Stimulated activated CD4-positive, alpha-beta T cell treated with anti-CD3 and anti-CD28 coated beads, Interleukin-4, amount 100 ng/mL, for 48 hours (primary cell): ENCODE measurements around the gene JAM2.
A peak's percentile ranks its signal among the peaks of the same experiment; 100 is the strongest.
"Not testable (repeated sequence)": the region's sequence is repeated elsewhere in the genome, so short reads cannot be mapped to it uniquely, and the experiment has no call there.

Source experiments
- DNase-seq, 2 donors: peaks; one replicate each; pipeline ENCODE4 v3.0.0-alpha.2; 2020; ENCODE audit warnings: low read depth in 2 of 2

The JAM2 gene

GRCh38 chr21:25646474-25646873 is 7.4 kb downstream of the JAM2 start:
- no peak for DNase-seq

DNA sequence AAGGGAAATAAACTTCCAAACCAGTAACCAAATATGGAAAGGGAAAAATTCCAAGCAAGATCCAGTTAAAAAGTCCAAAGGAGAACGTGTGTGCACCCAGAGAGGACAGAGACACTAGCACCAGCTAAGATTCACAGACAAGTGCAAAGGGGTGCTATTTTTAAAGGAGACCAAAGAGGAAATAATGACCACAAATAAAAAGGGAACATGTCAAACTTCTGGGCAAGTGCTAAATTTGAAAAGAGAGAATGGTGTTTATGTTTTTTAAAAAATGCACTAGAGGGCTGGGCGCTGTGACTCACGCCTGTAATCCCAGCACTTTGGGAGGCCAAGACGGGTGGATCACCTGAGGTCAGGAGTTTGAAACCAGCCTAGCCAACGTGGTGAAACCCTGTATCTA is 8.6 kb downstream of the JAM2 start:
- no peak for DNase-seq

- DNase-seq = no peak
Measured at GRCh38 chr21:25649146-25649545, 10.1 kb downstream of the JAM2 start.

DNA sequence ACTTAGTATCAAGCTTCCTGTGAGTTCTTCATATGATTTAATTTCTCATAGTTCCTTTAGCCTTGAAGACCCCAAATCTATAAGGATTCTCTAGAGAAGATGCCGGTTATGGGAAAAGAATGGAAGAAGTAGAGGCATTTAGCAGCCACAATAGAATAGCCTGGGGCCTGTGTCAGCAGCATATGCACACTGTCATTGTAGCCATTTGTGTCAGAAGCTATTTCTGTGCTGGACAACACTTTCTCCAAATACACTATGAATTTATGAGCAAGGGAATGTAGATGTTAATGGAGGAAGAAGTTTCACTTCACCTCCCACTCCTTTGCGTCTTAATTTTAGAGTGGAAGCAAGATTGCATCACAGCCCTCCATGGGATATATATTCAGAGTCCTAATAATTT is 17.4 kb downstream of the JAM2 start:
- no peak for DNase-seq

DNA sequence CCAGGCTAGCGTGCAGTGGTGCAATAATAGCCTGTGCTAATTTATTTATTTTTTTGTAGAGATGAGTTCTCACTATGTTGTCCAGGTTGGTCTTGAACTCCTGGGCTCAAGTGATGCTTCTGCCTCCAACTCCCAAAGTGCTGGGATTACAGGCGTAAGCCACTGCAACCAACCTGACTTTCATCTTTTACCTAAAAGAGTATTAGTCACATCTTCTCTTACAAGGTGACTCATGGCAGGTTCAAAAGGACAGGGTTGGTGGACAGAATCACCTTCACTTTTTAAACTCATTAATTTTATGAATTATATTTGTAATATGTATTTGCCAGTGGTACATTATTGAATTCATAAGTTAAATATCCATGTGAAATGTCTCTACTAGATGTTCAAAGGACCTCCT is 18.1 kb downstream of the JAM2 start:
- DNase-seq = no peak

DNA sequence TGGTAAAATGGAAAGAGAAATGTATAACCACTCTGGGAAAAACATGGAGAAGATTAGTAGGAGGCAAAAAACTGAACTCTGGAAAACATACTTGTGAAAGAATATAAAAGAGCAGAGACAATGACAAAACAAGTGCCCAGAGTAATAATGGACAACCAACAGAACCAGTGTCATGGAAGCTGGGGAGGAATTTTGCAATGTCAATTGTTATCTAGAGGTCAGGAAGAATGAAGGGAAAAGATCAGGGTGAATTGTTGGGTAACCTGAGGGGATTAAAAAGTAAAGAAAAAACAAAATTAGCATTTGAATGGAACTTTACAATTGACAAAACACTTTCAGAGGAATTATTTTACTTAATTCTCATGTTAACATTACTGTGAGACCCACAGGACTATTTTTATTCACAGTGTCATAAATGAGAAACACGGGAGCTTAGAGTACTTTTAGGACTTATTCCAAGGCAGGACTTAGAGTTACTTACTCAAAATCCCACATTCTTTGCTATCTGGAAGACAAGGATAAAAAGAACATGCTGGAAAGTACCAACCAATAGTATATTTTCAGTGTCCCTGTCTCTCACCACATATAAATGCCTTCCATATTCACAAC is 19.5 kb downstream of the JAM2 start:
- DNase-seq = no peak

- DNase-seq = no peak
Measured at GRCh38 chr21:25660233-25660632, 21.2 kb downstream of the JAM2 start.

DNA sequence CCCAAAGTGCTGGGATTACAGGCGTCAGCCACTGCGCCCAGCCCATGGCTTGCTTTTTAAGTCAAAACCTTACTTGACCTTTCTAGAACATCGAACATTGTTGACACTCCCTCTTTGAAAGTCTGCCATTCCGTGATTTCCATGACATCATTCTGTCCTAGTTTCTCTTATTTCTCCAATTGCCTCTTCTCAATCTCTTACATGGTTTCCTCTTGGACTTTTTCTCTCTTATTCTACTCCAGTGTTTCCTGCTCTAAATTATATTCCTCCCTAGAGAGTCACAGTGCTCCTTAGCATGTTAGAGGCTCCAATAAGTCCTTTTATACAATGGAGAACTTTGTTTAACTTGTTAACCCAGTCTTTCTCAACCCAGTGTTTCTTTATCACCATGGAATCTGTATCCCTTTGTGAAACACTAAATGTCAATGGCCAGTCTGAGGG is 25.5 kb downstream of the JAM2 start:
- no peak for DNase-seq

GRCh38 chr21:25670726-25671125 is 31.7 kb downstream of the JAM2 start:
- no peak for DNase-seq

GRCh38 chr21:25676451-25676850 is 37.4 kb downstream of the JAM2 start:
- no peak for DNase-seq

DNA sequence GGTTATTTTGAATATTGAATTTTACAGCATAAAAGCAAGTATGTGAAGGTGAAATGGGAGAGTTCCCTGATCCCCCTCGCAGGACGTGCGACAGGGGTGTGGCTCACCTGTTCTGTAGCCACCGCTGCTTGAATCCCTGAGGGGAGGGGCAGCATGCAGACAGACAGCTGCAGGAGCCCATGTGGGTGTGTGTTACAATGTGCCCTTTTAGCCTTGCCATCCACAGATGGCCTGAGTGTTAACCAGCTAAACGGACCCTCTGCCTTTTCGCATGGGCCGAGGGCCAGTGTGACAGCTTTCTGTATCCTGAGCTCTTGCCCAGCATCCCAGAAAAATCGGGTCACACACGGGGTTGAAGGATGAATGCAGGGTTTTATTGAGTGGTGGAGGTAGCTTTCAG is 43.3 kb downstream of the JAM2 start:
- no peak for DNase-seq

DNA sequence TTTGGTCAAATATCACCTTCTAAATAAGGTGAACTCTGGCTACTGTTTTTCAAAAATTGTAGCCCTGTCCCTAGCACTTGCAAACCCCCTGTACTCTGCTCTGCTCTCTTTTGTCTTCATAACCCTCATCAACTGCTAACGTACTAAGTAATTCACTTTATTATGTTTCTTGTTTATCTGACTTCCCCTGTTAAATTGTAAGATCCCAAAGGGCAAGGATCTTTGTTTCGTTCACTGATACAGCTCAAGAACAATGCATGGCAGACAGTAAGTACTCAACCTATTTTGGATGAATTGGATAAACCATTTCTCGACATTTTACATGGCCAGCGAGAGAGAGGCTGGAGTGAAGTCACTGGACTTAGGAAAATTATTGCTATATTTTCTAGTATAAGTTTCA is 48.7 kb downstream of the JAM2 start:
- DNase-seq = no peak

GRCh38 chr21:25688275-25689155 is 49.5 kb downstream of the JAM2 start:
- DNase-seq = no peak

GRCh38 chr21:25689226-25689625 is 50.2 kb downstream of the JAM2 start:
- DNase-seq = no peak

GRCh38 chr21:25691976-25692375 is 52.9 kb downstream of the JAM2 start:
- DNase-seq = no peak

DNA sequence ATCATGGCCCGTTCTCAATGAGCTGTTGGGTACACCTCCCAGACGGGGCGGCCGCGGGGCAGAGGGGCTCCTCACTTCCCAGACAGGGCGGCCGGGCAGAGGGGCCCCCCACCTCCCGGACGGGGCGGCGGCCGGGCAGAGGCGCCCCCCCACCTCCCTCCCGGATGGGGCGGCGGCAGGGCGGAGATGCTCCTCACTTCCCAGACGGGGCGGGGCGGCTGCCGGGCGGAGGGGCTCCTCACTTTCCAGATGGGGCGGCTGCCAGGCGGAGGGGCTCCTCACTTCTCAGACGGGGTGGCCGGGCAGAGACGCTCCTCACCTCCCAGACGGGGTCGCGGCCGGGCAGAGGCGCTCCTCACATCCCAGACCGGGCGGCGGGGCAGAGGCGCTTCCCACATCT is 56.4 kb downstream of the JAM2 start:
- not testable (repeated sequence) for DNase-seq

GRCh38 chr21:25700741-25701140 is 61.7 kb downstream of the JAM2 start:
- no peak for DNase-seq

GRCh38 chr21:25701529-25701928 is 62.5 kb downstream of the JAM2 start:
- no peak for DNase-seq

GRCh38 chr21:25708467-25709065 is 69.5 kb downstream of the JAM2 start:
- peak; percentile 19 to 27 for DNase-seq

- no peak for DNase-seq
Measured at GRCh38 chr21:25709684-25710265, 70.7 kb downstream of the JAM2 start.

DNA sequence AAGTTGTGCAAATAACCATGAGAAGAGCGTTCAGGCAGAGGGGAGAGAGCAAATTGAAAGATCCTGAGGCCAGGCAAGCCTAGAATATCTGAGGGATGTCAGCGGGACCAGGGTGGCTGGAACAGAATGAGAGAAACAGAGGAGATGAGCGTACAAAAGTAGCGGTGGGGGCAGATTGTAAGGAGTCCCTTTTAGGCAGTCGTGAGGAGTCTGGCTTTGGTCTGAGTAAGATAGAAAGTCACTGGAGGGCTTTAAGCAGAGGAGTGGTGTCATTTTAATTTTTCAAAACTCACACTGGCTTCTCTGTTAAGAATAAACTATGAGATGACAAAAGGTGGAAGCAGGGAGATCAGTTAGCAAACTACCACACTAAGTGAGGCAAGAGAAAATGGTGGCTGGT is 71.5 kb downstream of the JAM2 start:
- DNase-seq = no peak

DNA sequence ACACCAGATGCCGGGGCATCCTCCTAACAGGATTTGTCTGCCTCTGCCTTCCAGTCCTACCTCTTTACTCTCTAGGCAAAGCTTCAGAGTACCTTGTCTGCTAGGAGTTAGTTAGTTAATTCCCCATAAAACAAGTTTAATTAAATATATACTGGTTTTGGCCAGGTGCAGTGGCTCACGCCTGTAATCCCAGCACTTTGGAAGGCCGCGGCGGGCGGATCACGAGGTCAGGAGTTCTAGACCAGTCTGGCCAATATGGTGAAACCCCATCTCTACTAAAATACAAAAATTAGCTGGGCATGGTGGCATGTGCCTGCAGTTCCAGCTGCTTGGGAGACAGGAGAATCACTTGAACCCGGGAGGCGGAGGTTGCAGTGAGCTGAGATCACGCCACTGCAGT is 75.0 kb downstream of the JAM2 start:
- not testable (repeated sequence) for DNase-seq
